Measurements from ENCODE around the gene RAB3C. TPM values are rescaled to one million over a fixed set of nuclear protein-coding genes. Genes with fewer than 3 reads are reported as not detected.

RAB3C gene
- total and polyA plus RNA-seq, 2 experiments from 2014 or later: 15.0 to 30.6 TPM

- no peaks in the 10 kb centered on the region for H3K4me1 ChIP-seq (ENCODE audit: insufficient read depth)
- no peak for DNase-seq (ENCODE audit: low spot score)
These were observed 315.7 kb downstream of the RAB3C start for GRCh38 chr5:58898538-58898937.

DNA sequence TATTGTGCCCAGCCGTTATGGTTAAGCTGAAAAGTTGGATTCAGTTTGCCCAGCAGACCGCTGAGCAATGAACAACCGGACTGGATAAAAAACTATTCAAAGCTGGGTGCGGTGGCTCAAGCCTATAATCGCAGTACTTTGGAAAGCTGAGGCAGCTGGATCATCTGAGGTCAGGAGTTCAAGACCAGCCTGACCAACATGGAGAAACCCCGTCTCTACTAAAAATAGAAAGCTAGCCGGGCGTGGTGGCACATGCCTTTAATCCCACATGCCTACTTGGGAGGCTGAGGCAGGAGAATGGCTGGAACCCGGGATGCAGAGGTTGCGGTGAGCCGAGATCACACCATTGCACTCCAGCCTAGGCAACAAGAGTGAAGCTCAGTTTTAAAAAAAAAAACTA lies 318.4 kb downstream of the RAB3C start:
- Histone ChIP-seq H3K4me2 (no peak overlapping the region), H3K27me3 (ENCODE audit: insufficient read depth) (no peaks in the 10 kb centered on the region), H3K27ac (ENCODE audit: low read depth) (no peak overlapping the region), H3F3A (replicated peaks; ENCODE audit: low read depth) (no peaks in the 10 kb centered on the region), H3K4me3 (no peak overlapping the region), H3K79me2 (replicated peaks; ENCODE audit: insufficient read depth) (no peaks in the 10 kb centered on the region), H3K4me1 (ENCODE audit: insufficient read depth) (no peaks in the 10 kb centered on the region), H3K9me2 (ENCODE audit: insufficient read depth) (no peaks in the 10 kb centered on the region), H2AFZ (no peak overlapping the region), H3K36me3 (ENCODE audit: insufficient read depth) (no peaks in the 10 kb centered on the region), H4K20me1 (replicated peaks; ENCODE audit: insufficient read depth) (no peaks in the 10 kb centered on the region)
- Mint-ChIP-seq H3K9me3 (no peaks in the 10 kb centered on the region), H3K4me1 (no peaks in the 10 kb centered on the region), H3K27me3 (ENCODE audit: insufficient read depth, low read depth, poor library complexity) (no peaks in the 10 kb centered on the region), H3K36me3 (ENCODE audit: low read depth) (0 out of 3 replicates have a peak, but pooled peaks cover 3% of the 10 kb centered on the region), H3K27ac (no peak overlapping the region), H3K4me3 (no peak overlapping the region)
- ATAC-seq (no peak), DNase-seq (ENCODE audit: low spot score) (no peak)
- TF ChIP-seq EZH2 (IDR thresholded peaks at IDR 0.05; ENCODE audit: low read depth, unreplicated experiment): no peak
- TF ChIP-seq, protein P1, sequence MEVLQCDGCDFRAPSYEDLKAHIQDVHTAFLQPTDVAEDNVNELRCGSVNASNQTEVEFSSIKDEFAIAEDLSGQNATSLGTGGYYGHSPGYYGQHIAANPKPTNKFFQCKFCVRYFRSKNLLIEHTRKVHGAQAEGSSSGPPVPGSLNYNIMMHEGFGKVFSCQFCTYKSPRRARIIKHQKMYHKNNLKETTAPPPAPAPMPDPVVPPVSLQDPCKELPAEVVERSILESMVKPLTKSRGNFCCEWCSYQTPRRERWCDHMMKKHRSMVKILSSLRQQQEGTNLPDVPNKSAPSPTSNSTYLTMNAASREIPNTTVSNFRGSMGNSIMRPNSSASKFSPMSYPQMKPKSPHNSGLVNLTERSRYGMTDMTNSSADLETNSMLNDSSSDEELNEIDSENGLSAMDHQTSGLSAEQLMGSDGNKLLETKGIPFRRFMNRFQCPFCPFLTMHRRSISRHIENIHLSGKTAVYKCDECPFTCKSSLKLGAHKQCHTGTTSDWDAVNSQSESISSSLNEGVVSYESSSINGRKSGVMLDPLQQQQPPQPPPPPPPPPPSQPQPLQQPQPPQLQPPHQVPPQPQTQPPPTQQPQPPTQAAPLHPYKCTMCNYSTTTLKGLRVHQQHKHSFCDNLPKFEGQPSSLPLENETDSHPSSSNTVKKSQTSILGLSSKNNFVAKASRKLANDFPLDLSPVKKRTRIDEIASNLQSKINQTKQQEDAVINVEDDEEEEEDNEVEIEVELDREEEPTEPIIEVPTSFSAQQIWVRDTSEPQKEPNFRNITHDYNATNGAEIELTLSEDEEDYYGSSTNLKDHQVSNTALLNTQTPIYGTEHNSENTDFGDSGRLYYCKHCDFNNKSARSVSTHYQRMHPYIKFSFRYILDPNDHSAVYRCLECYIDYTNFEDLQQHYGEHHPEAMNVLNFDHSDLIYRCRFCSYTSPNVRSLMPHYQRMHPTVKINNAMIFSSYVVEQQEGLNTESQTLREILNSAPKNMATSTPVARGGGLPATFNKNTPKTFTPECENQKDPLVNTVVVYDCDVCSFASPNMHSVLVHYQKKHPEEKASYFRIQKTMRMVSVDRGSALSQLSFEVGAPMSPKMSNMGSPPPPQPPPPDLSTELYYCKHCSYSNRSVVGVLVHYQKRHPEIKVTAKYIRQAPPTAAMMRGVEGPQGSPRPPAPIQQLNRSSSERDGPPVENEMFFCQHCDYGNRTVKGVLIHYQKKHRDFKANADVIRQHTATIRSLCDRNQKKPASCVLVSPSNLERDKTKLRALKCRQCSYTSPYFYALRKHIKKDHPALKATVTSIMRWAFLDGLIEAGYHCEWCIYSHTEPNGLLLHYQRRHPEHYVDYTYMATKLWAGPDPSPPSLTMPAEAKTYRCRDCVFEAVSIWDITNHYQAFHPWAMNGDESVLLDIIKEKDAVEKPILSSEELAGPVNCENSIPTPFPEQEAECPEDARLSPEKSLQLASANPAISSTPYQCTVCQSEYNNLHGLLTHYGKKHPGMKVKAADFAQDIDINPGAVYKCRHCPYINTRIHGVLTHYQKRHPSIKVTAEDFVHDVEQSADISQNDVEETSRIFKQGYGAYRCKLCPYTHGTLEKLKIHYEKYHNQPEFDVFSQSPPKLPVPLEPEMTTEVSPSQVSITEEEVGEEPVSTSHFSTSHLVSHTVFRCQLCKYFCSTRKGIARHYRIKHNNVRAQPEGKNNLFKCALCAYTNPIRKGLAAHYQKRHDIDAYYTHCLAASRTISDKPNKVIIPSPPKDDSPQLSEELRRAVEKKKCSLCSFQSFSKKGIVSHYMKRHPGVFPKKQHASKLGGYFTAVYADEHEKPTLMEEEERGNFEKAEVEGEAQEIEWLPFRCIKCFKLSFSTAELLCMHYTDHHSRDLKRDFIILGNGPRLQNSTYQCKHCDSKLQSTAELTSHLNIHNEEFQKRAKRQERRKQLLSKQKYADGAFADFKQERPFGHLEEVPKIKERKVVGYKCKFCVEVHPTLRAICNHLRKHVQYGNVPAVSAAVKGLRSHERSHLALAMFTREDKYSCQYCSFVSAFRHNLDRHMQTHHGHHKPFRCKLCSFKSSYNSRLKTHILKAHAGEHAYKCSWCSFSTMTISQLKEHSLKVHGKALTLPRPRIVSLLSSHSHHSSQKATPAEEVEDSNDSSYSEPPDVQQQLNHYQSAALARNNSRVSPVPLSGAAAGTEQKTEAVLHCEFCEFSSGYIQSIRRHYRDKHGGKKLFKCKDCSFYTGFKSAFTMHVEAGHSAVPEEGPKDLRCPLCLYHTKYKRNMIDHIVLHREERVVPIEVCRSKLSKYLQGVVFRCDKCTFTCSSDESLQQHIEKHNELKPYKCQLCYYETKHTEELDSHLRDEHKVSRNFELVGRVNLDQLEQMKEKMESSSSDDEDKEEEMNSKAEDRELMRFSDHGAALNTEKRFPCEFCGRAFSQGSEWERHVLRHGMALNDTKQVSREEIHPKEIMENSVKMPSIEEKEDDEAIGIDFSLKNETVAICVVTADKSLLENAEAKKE (CRISPR knock-in tag; IDR thresholded peaks at IDR 0.05): no peak
- no peak for TF ChIP-seq POLR2AphosphoS5 (IDR thresholded peaks at IDR 0.05; ENCODE audit: low read depth)
- no peak for TF ChIP-seq EZH2phosphoT487 (IDR thresholded peaks at IDR 0.05; ENCODE audit: unreplicated experiment)
- TF ChIP-seq ETS1 (IDR thresholded peaks at IDR 0.05): no peak
- no peak for TF ChIP-seq CTCF (conservative IDR thresholded peaks at IDR 0.05; ENCODE audit: low read depth in 2 of 2)
- no peak for TF ChIP-seq NANOG (IDR thresholded peaks at IDR 0.05; ENCODE audit: borderline replicate concordance)

More at GRCh38 chr5:58898538-58898937, 315.7 kb downstream of the RAB3C start:
- H3K79me2 ChIP-seq (replicated peaks; ENCODE audit: insufficient read depth): no peaks in the 10 kb centered on the region
- no peak overlapping the region for H3K4me3 ChIP-seq
- no peak for ATAC-seq
- H3K27ac ChIP-seq (ENCODE audit: low read depth): no peak overlapping the region
- no peak overlapping the region for H3K27ac Mint-ChIP-seq
- no peaks in the 10 kb centered on the region for H3K9me2 ChIP-seq (ENCODE audit: insufficient read depth)
- H3K36me3 Mint-ChIP-seq (ENCODE audit: low read depth): no peaks in the 10 kb centered on the region
- no peaks in the 10 kb centered on the region for H3K9me3 Mint-ChIP-seq
- H4K20me1 ChIP-seq (replicated peaks; ENCODE audit: insufficient read depth): no peaks in the 10 kb centered on the region
- H3K36me3 ChIP-seq (ENCODE audit: insufficient read depth): no peaks in the 10 kb centered on the region
- no peaks in the 10 kb centered on the region for H3K27me3 ChIP-seq (ENCODE audit: insufficient read depth)
- peak overlapping the region; percentile 53; the same call in 1 of the 2 replicates for H2AFZ ChIP-seq
- no peaks in the 10 kb centered on the region for H3K4me1 Mint-ChIP-seq
- H3K27me3 Mint-ChIP-seq (ENCODE audit: insufficient read depth, low read depth, poor library complexity): no peaks in the 10 kb centered on the region
- H3F3A ChIP-seq (replicated peaks; ENCODE audit: low read depth): no peaks in the 10 kb centered on the region
- TF ChIP-seq NANOG (IDR thresholded peaks at IDR 0.05; ENCODE audit: borderline replicate concordance) (no peak), ZNF331 (CRISPR knock-in tag; IDR thresholded peaks at IDR 0.05; ENCODE audit: low read depth) (no peak), ETS1 (IDR thresholded peaks at IDR 0.05) (no peak), EZH2 (IDR thresholded peaks at IDR 0.05; ENCODE audit: low read depth, unreplicated experiment) (no peak)
- H3K4me2 ChIP-seq: no peak overlapping the region
- no peak overlapping the region for H3K4me3 Mint-ChIP-seq
